ENCODE measurements around the gene NAALADL2.

Gene NAALADL2

GRCh38 chr3:175211466-175211865, 352.3 kb downstream of the NAALADL2 start:
- H3K4me2 ChIP-seq (ENCODE audit: insufficient read depth, low read length) = no peak overlapping the region
- no peaks in the 10 kb centered on the region for H3K27me3 ChIP-seq (ENCODE audit: insufficient read depth, low read length, poor library complexity)
- no peak overlapping the region for H3K27ac ChIP-seq (ENCODE audit: low read length)
- H4K20me1 ChIP-seq (ENCODE audit: insufficient read depth, low read length) = no peaks in the 10 kb centered on the region
- H3K9me3 ChIP-seq (ENCODE audit: insufficient read depth, low read length, severe bottlenecking) = no peaks in the 10 kb centered on the region
- TF ChIP-seq EZH2 (IDR thresholded peaks at IDR 0.05; ENCODE audit: borderline replicate concordance, low read depth, low read length, severe bottlenecking) (no peak), CTCF (IDR thresholded peaks at IDR 0.05; ENCODE audit: borderline replicate concordance, extremely low read depth, low read length, poor library complexity, severe bottlenecking) (no peak)
- H3K4me3 ChIP-seq (ENCODE audit: low read depth in 1 of 2, low read length in 2 of 2) = no peak overlapping the region
- ATAC-seq (ENCODE audit: insufficient read depth, low read depth) = no peak
- no peak overlapping the region for H2AFZ ChIP-seq (ENCODE audit: low read depth, low read length)
- H3K9ac ChIP-seq (ENCODE audit: low read depth, low read length) = no peak overlapping the region
- no peaks in the 10 kb centered on the region for H3K4me1 ChIP-seq (ENCODE audit: insufficient read depth, low read length)
- H3K36me3 ChIP-seq (ENCODE audit: insufficient read depth, low read length) = no peaks in the 10 kb centered on the region
- DNase-seq = no peak
- no peaks in the 10 kb centered on the region for H3K79me2 ChIP-seq (ENCODE audit: insufficient read depth, low read length)

- H3K4me1 ChIP-seq (ENCODE audit: insufficient read depth, low read length) = no peaks in the 10 kb centered on the region
- H3K79me2 ChIP-seq (ENCODE audit: insufficient read depth, low read length) = no peaks in the 10 kb centered on the region
- ATAC-seq (ENCODE audit: insufficient read depth, low read depth) (no peak), DNase-seq (no peak)
- no peak overlapping the region for H3K27ac ChIP-seq (ENCODE audit: low read length)
- TF ChIP-seq CTCF (IDR thresholded peaks at IDR 0.05; ENCODE audit: borderline replicate concordance, extremely low read depth, low read length, poor library complexity, severe bottlenecking) = no peak
- no peak for TF ChIP-seq EZH2 (IDR thresholded peaks at IDR 0.05; ENCODE audit: borderline replicate concordance, low read depth, low read length, severe bottlenecking)
- no peak overlapping the region for H3K9ac ChIP-seq (ENCODE audit: low read depth, low read length)
- no peak overlapping the region for H3K4me3 ChIP-seq (ENCODE audit: low read depth in 1 of 2, low read length in 2 of 2)
- no peaks in the 10 kb centered on the region for H3K9me3 ChIP-seq (ENCODE audit: insufficient read depth, low read length, severe bottlenecking)
- H4K20me1 ChIP-seq (ENCODE audit: insufficient read depth, low read length) = no peaks in the 10 kb centered on the region
- H3K27me3 ChIP-seq (ENCODE audit: insufficient read depth, low read length, poor library complexity) = no peaks in the 10 kb centered on the region
- no peak overlapping the region for H2AFZ ChIP-seq (ENCODE audit: low read depth, low read length)
- H3K36me3 ChIP-seq (ENCODE audit: insufficient read depth, low read length) = no peaks in the 10 kb centered on the region
- H3K4me2 ChIP-seq (ENCODE audit: insufficient read depth, low read length) = no peak overlapping the region
Observed at GRCh38 chr3:175212896-175213295, 353.8 kb downstream of the NAALADL2 start.

GRCh38 chr3:175214216-175214615, 355.1 kb downstream of the NAALADL2 start:
- H3K9me3 ChIP-seq (ENCODE audit: insufficient read depth, low read length, severe bottlenecking) = no peaks in the 10 kb centered on the region
- H3K27ac ChIP-seq (ENCODE audit: low read length) = no peak overlapping the region
- H3K36me3 ChIP-seq (ENCODE audit: insufficient read depth, low read length) = no peaks in the 10 kb centered on the region
- H3K4me1 ChIP-seq (ENCODE audit: insufficient read depth, low read length) = no peaks in the 10 kb centered on the region
- TF ChIP-seq EZH2 (IDR thresholded peaks at IDR 0.05; ENCODE audit: borderline replicate concordance, low read depth, low read length, severe bottlenecking) (no peak), CTCF (IDR thresholded peaks at IDR 0.05; ENCODE audit: borderline replicate concordance, extremely low read depth, low read length, poor library complexity, severe bottlenecking) (no peak)
- H2AFZ ChIP-seq (ENCODE audit: low read depth, low read length) = no peak overlapping the region
- H3K4me3 ChIP-seq (ENCODE audit: low read depth in 1 of 2, low read length in 2 of 2) = no peak overlapping the region
- no peaks in the 10 kb centered on the region for H3K79me2 ChIP-seq (ENCODE audit: insufficient read depth, low read length)
- H3K27me3 ChIP-seq (ENCODE audit: insufficient read depth, low read length, poor library complexity) = no peaks in the 10 kb centered on the region
- H3K4me2 ChIP-seq (ENCODE audit: insufficient read depth, low read length) = no peak overlapping the region
- no peaks in the 10 kb centered on the region for H4K20me1 ChIP-seq (ENCODE audit: insufficient read depth, low read length)
- ATAC-seq (ENCODE audit: insufficient read depth, low read depth) (no peak), DNase-seq (no peak)
- H3K9ac ChIP-seq (ENCODE audit: low read depth, low read length) = no peak overlapping the region

- Histone ChIP-seq H3K4me1 (ENCODE audit: insufficient read depth, low read length) (no peaks in the 10 kb centered on the region), H3K4me2 (ENCODE audit: insufficient read depth, low read length) (no peak overlapping the region), H4K20me1 (ENCODE audit: insufficient read depth, low read length) (no peaks in the 10 kb centered on the region), H3K9me3 (ENCODE audit: insufficient read depth, low read length, severe bottlenecking) (no peaks in the 10 kb centered on the region), H3K9ac (ENCODE audit: low read depth, low read length) (no peak overlapping the region), H3K79me2 (ENCODE audit: insufficient read depth, low read length) (no peaks in the 10 kb centered on the region), H3K27me3 (ENCODE audit: insufficient read depth, low read length, poor library complexity) (no peaks in the 10 kb centered on the region), H3K27ac (ENCODE audit: low read length) (no peak overlapping the region), H3K36me3 (ENCODE audit: insufficient read depth, low read length) (no peaks in the 10 kb centered on the region), H3K4me3 (ENCODE audit: low read depth in 1 of 2, low read length in 2 of 2) (no peak overlapping the region), H2AFZ (ENCODE audit: low read depth, low read length) (no peak overlapping the region)
- TF ChIP-seq EZH2 (IDR thresholded peaks at IDR 0.05; ENCODE audit: borderline replicate concordance, low read depth, low read length, severe bottlenecking) (no peak), CTCF (IDR thresholded peaks at IDR 0.05; ENCODE audit: borderline replicate concordance, extremely low read depth, low read length, poor library complexity, severe bottlenecking) (no peak)
- DNase-seq (no peak), ATAC-seq (ENCODE audit: insufficient read depth, low read depth) (no peak)
Observed at GRCh38 chr3:175215833-175216232, 356.7 kb downstream of the NAALADL2 start.

Measured in DND-41 (cell line).